ENCODE results near the gene RRM1.
A peak's percentile ranks its signal among the peaks of the same experiment; 100 is the strongest.
"Not testable (repeated sequence)": the region's sequence is repeated elsewhere in the genome, so short reads cannot be mapped to it uniquely, and the experiment has no call there.

Gene RRM1

GRCh38 chr11:4130219-4130618 lies 35.6 kb downstream of the RRM1 start:
- CTCF ChIA-PET = interaction anchor here (1.1 to 1.6 kb wide), 2 partner anchors 10 to 11 kb away, joined by 3 read pairs; no protein-coding TSS in a partner anchor
- peaks cover 68% of the 10 kb centered on the region for H3K36me3 Mint-ChIP-seq
- not testable (repeated sequence) for DNase-seq, H3K4me1 Mint-ChIP-seq, H3K9me3 Mint-ChIP-seq, H3K4me3 Mint-ChIP-seq, H3K27me3 Mint-ChIP-seq
- H3K27ac Mint-ChIP-seq = peak overlapping the region; percentile 37

- Mint-ChIP-seq H3K9me3 (peaks cover 2% of the 10 kb centered on the region), H3K4me1 (no peaks in the 10 kb centered on the region), H3K4me3 (no peak overlapping the region), H3K36me3 (peaks cover 62% of the 10 kb centered on the region), H3K27ac (peak overlapping the region; percentile 60), H3K27me3 (no peaks in the 10 kb centered on the region)
- DNase-seq = no peak
- CTCF ChIA-PET = no interaction called here
These were observed 40.2 kb downstream of the RRM1 start for GRCh38 chr11:4134806-4135205.

DNA sequence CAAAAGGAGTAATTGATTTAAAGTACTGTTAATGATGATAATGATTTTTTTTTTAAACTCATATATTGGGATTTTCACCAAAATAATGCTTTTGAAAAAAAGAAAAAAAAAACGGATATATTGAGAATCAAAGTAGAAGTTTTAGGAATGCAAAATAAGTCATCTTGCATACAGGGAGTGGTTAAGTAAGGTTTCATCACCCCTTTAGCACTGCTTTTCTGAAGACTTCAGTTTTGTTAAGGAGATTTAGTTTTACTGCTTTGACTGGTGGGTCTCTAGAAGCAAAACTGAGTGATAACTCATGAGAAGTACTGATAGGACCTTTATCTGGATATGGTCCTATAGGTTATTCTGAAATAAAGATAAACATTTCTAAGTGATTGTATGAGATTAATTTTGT lies 43.9 kb downstream of the RRM1 start:
- CTCF ChIA-PET = no interaction called here
- no peak overlapping the region for H3K27ac Mint-ChIP-seq
- H3K4me3 Mint-ChIP-seq = no peak overlapping the region
- H3K27me3 Mint-ChIP-seq = no peaks in the 10 kb centered on the region
- peaks cover 76% of the 10 kb centered on the region for H3K36me3 Mint-ChIP-seq
- no peak for DNase-seq
- peaks cover 9% of the 10 kb centered on the region for H3K9me3 Mint-ChIP-seq
- no peaks in the 10 kb centered on the region for H3K4me1 Mint-ChIP-seq

DNA sequence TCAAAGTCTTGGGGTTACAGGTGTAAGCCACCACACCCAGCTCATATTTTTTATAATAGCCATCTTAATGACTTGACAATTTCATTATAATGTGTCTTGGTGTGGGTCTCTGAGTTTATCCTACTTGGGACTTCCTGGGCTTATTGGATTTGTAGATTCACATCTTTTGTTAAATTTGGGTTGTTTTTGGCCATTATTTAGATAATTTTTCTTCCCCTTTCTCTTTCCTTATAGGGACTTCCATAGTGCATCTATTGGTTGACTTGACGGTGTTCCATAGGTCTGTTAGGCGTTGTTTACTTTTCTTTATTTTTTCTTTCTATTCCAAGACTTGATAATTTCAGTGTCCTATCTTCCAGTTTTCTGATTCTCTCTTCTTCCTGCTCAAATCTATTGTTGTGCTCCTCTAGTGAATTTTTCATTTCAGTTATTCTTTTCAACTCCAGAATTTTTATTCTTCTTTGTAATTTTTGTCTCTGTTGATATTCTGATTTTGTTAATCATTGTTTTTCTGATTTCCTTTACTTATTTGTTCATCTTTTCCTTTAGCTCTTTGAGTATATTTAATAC lies 45.6 kb downstream of the RRM1 start:
- Mint-ChIP-seq H3K27ac (no peak overlapping the region), H3K9me3 (peaks cover 9% of the 10 kb centered on the region), H3K27me3 (no peaks in the 10 kb centered on the region), H3K36me3 (peaks cover 65% of the 10 kb centered on the region), H3K4me1 (no peaks in the 10 kb centered on the region), H3K4me3 (no peak overlapping the region)
- no peak for DNase-seq
- CTCF ChIA-PET = interaction anchor here (1.3 kb wide), 1 partner anchor 10 kb away, joined by 3 read pairs; no protein-coding TSS in a partner anchor

DNA sequence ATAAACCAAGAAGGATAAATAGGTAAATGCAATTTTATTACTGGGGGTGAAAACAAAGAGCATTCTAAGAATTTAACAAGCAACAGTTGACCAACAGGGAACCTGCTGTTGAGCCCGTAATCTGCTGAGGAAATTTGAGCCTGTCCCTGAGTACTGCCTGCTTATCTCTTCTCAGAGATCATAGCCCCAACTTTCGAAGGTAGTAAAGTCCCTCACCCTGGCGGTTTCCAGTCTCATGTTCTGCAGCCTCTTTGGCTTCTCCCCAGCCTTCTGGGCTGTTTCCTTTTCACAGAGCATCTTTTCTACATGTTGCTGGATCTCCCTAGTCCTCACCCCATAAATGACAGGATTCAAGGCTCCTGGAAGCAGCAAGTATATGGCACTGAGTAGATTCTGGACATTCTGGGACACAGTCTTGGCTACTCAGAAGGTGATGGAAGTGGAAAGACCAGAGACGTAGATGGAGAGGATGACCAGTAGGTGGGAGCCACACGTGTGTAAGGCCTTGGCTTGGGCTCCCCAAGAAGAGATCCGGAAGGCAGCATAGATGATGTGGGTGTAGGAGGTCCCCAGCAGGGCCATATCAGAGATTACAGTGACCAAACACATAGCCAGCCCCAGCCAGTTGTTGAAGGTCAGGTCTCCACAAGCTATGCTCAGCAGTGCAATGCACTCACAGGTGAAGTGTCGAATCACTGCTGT lies 51.6 kb downstream of the RRM1 start:
- Mint-ChIP-seq H3K9me3 (no peaks in the 10 kb centered on the region), H3K4me3 (no peak overlapping the region), H3K27ac (peak overlapping the region; percentile 26), H3K4me1 (peaks cover 3% of the 10 kb centered on the region), H3K36me3 (peaks cover 25% of the 10 kb centered on the region), H3K27me3 (no peaks in the 10 kb centered on the region)
- CTCF ChIA-PET = no interaction called here
- no peak for DNase-seq

DNA sequence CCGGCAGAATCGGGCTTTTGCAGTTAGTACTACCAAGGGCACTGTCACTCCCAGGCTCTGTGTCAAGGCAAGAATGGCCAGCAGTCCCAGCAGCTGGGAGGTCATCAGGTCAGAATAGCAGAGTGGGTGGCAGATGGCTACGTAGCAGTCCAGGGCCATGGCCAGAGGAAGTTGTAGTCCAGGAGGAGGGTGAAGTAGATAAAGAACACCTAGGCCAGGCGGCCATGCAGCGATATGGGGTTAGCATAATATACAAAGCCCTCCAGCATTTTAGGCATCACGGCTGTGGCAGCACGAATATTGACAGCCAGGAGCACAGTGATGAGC lies 52.1 kb downstream of the RRM1 start:
- Mint-ChIP-seq H3K27ac (no peak overlapping the region), H3K4me1 (peaks cover 3% of the 10 kb centered on the region), H3K27me3 (no peaks in the 10 kb centered on the region), H3K4me3 (no peak overlapping the region), H3K36me3 (peaks cover 20% of the 10 kb centered on the region), H3K9me3 (no peaks in the 10 kb centered on the region)
- no peak for DNase-seq
- CTCF ChIA-PET = no interaction called here

- Mint-ChIP-seq H3K36me3 (no peaks in the 10 kb centered on the region), H3K4me1 (no peaks in the 10 kb centered on the region), H3K27me3 (no peaks in the 10 kb centered on the region), H3K4me3 (no peak overlapping the region), H3K9me3 (no peaks in the 10 kb centered on the region), H3K27ac (no peak overlapping the region)
- no peak for DNase-seq
- CTCF ChIA-PET = interaction anchor here (0.6 kb wide), 1 partner anchor 304 kb away, joined by 8 read pairs; no protein-coding TSS in a partner anchor
These were observed 59.9 kb downstream of the RRM1 start for GRCh38 chr11:4154503-4154902.

DNA sequence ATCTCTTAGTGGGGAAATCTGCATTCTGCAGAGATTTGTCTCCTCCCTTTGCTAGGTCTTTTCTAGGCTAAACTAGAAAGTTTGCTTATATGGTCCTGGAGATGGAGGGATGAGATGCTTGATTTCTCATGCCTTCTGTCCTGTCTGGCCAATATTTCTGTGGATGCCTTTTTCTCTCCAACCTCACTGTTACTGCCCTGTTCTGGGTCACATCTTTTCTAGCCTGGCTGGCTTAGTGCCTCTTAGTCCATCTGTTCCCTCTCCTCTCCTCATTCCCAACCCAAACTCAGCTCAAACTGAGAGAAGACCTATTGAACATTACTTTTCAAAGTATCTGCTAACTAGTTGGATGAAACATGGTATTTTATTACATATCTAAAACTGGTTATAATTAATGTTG lies 62.0 kb downstream of the RRM1 start:
- no peak overlapping the region for H3K4me3 Mint-ChIP-seq
- CTCF ChIA-PET = no interaction called here
- H3K4me1 Mint-ChIP-seq = no peaks in the 10 kb centered on the region
- H3K27me3 Mint-ChIP-seq = no peaks in the 10 kb centered on the region
- H3K27ac Mint-ChIP-seq = no peak overlapping the region
- DNase-seq = no peak
- no peaks in the 10 kb centered on the region for H3K36me3 Mint-ChIP-seq
- no peaks in the 10 kb centered on the region for H3K9me3 Mint-ChIP-seq

- H3K27ac Mint-ChIP-seq, H3K4me1 Mint-ChIP-seq, H3K36me3 Mint-ChIP-seq, H3K9me3 Mint-ChIP-seq, H3K4me3 Mint-ChIP-seq, CTCF ChIA-PET, DNase-seq, H3K27me3 Mint-ChIP-seq: not testable (repeated sequence)
These were observed 64.2 kb downstream of the RRM1 start for GRCh38 chr11:4158818-4159217.

- Mint-ChIP-seq H3K27me3 (no peaks in the 10 kb centered on the region), H3K9me3 (no peaks in the 10 kb centered on the region), H3K4me1 (no peaks in the 10 kb centered on the region), H3K36me3 (no peaks in the 10 kb centered on the region), H3K4me3 (no peak overlapping the region), H3K27ac (no peak overlapping the region)
- no peak for DNase-seq
- CTCF ChIA-PET = interaction anchor here (0.8 kb wide), 1 partner anchor 26 kb away, joined by 3 read pairs; no protein-coding TSS in a partner anchor
These were observed 66.7 kb downstream of the RRM1 start for GRCh38 chr11:4161305-4161704.

GRCh38 chr11:4164884-4165590 lies 70.4 kb downstream of the RRM1 start:
- CTCF ChIA-PET = interaction anchor here (1.0 kb wide), 1 partner anchor 17 kb away, joined by 3 read pairs; no protein-coding TSS in a partner anchor
- Mint-ChIP-seq H3K9me3 (no peaks in the 10 kb centered on the region), H3K27me3 (no peaks in the 10 kb centered on the region), H3K27ac (no peak overlapping the region), H3K4me3 (no peak overlapping the region), H3K4me1 (no peaks in the 10 kb centered on the region), H3K36me3 (no peaks in the 10 kb centered on the region)
- no peak for DNase-seq

GRCh38 chr11:4167292-4167691 lies 72.7 kb downstream of the RRM1 start:
- Mint-ChIP-seq H3K36me3 (no peaks in the 10 kb centered on the region), H3K4me3 (no peak overlapping the region)

DNA sequence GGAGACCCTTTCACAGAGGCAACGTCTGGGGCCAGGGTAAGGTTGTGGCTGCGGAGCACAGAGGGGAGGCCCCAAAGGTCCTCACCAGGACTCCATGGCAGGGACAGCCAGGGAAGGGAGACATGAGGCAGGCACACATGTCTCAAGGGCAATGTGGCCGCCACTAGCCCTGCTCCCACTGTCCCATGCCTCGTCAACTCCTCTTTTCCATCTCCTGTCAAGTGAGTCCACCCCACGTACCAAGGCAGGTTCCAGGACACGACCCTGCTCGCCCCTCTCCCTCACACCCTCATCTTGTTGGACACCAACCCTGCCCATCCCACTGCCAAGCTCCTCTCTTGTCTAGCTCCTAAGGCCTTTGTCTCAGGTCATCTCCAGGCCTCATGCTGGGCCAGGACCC lies 73.2 kb downstream of the RRM1 start:
- Mint-ChIP-seq H3K36me3 (no peaks in the 10 kb centered on the region), H3K27me3 (no peaks in the 10 kb centered on the region), H3K4me1 (no peaks in the 10 kb centered on the region), H3K4me3 (no peak overlapping the region), H3K9me3 (no peaks in the 10 kb centered on the region), H3K27ac (no peak overlapping the region)
- CTCF ChIA-PET = no interaction called here
- DNase-seq = no peak

More at GRCh38 chr11:4167292-4167691, 72.7 kb downstream of the RRM1 start:
- Mint-ChIP-seq H3K4me1 (no peaks in the 10 kb centered on the region), H3K27ac (no peak overlapping the region), H3K9me3 (no peaks in the 10 kb centered on the region), H3K27me3 (no peaks in the 10 kb centered on the region)
- no peak for DNase-seq
- CTCF ChIA-PET = no interaction called here

DNA sequence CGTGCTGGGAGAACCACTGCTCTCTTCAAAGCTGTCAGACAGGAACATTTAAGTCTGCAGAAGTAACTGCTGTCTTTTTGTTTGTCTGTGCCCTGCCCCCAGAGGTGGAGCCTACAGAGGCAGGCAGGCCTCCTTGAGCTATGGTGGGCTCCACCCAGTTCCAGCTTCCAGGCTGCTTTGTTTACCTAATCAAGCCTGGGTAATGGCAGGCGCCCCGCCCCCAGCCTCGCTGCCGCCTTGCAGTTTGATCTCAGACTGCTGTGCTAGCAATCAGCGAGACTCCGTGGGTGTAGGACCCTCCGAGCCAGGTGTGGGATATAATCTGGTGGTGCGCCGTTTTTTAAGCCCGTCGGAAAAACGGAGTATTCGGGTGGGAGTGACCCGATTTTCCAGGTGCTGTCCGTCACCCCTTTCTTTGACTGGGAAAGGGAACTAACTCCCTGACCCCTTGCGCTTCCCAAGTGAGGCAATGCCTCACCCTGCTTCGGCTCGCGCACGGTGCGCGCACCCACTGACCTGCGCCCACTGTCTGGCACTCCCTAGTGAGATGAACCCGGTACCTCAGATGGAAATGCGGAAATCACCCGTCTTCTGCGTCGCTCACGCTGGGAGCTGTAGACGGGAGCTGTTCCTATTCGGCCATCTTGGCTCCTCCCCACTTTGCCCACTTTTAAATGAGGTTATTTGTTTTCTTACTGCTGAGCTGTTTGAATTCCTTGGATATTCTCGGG lies 81.2 kb downstream of the RRM1 start:
- not testable (repeated sequence) for DNase-seq, H3K4me1 Mint-ChIP-seq, H3K36me3 Mint-ChIP-seq, H3K27me3 Mint-ChIP-seq, H3K27ac Mint-ChIP-seq, H3K4me3 Mint-ChIP-seq, H3K9me3 Mint-ChIP-seq
- CTCF ChIA-PET = interaction anchor here (2.8 kb wide), 1 partner anchor 12 kb away, joined by 16 read pairs; no protein-coding TSS in a partner anchor

Measured in activated naive CD4-positive, alpha-beta T cell treated with anti-CD3 and anti-CD28 coated beads, Interleukin-2, amount 10 ng/mL, durations not matched to agents 7 days and 5 days (primary cell).